Activated CD4-positive, alpha-beta T cell treated with anti-CD3 and anti-CD28 coated beads, Interleukin-2, amount 50 U/mL, for 4 hours (primary cell): Measurements from ENCODE around the gene RNF145.
"Not testable (repeated sequence)": the region's sequence is repeated elsewhere in the genome, so short reads cannot be mapped to it uniquely, and the experiment has no call there.

Experiments
- DNase-seq, 2 experiments: peaks; one replicate each; pipeline ENCODE4 v3.0.0-alpha.2; 2020

RNF145 gene

GRCh38 chr5:159186319-159186718 lies 23.0 kb downstream of the RNF145 start:
- DNase-seq: no peak

GRCh38 chr5:159185773-159186172 lies 23.6 kb downstream of the RNF145 start:
- DNase-seq: no peak

- peak; percentile 24 to 37 for DNase-seq
These were observed 24.4 kb downstream of the RNF145 start for GRCh38 chr5:159184858-159185381.

GRCh38 chr5:159184236-159184635 lies 25.1 kb downstream of the RNF145 start:
- DNase-seq: no peak

GRCh38 chr5:159183247-159183646 lies 26.1 kb downstream of the RNF145 start:
- DNase-seq: no peak

GRCh38 chr5:159182691-159183090 lies 26.7 kb downstream of the RNF145 start:
- no peak for DNase-seq

- DNase-seq: no peak
These were observed 27.7 kb downstream of the RNF145 start for GRCh38 chr5:159181651-159182050.

GRCh38 chr5:159181152-159181551 lies 28.2 kb downstream of the RNF145 start:
- DNase-seq: no peak

- no peak for DNase-seq
These were observed 29.6 kb downstream of the RNF145 start for GRCh38 chr5:159179529-159180305.

GRCh38 chr5:159178978-159179377 lies 30.4 kb downstream of the RNF145 start:
- peak in 1 of 2 experiments; percentile 15 for DNase-seq

- no peak for DNase-seq
These were observed 33.8 kb downstream of the RNF145 start for GRCh38 chr5:159175547-159175946.

- no peak for DNase-seq
These were observed 34.7 kb downstream of the RNF145 start for GRCh38 chr5:159174511-159175168.

GRCh38 chr5:159171274-159171673 lies 38.1 kb downstream of the RNF145 start:
- DNase-seq: no peak

GRCh38 chr5:159170021-159170420 lies 39.3 kb downstream of the RNF145 start:
- DNase-seq: no peak

- no peak for DNase-seq
These were observed 42.9 kb downstream of the RNF145 start for GRCh38 chr5:159166416-159166815.

- DNase-seq: no peak
These were observed 45.7 kb downstream of the RNF145 start for GRCh38 chr5:159163701-159164046.

- peak in 1 of 2 experiments; percentile 11 for DNase-seq
These were observed 46.2 kb downstream of the RNF145 start for GRCh38 chr5:159163027-159163700.

- no peak for DNase-seq
These were observed 47.8 kb downstream of the RNF145 start for GRCh38 chr5:159161361-159162214.

GRCh38 chr5:159158553-159159091 lies 50.7 kb downstream of the RNF145 start:
- DNase-seq: not testable (repeated sequence)

- no peak for DNase-seq
These were observed 51.8 kb downstream of the RNF145 start for GRCh38 chr5:159157552-159157951.

GRCh38 chr5:159156426-159157238 lies 52.7 kb downstream of the RNF145 start:
- DNase-seq: no peak
